Measurements from ENCODE around the gene ASAP3. TPM values are rescaled to one million over a fixed set of nuclear protein-coding genes. Genes with fewer than 3 reads are reported as not detected.
A peak's percentile ranks its signal among the peaks of the same experiment; 100 is the strongest.

ASAP3 gene
- 49.3 and 59.4 TPM in 2 replicates for total RNA-seq (2014; rRNA removed; shearing (Covaris generic))

DNA sequence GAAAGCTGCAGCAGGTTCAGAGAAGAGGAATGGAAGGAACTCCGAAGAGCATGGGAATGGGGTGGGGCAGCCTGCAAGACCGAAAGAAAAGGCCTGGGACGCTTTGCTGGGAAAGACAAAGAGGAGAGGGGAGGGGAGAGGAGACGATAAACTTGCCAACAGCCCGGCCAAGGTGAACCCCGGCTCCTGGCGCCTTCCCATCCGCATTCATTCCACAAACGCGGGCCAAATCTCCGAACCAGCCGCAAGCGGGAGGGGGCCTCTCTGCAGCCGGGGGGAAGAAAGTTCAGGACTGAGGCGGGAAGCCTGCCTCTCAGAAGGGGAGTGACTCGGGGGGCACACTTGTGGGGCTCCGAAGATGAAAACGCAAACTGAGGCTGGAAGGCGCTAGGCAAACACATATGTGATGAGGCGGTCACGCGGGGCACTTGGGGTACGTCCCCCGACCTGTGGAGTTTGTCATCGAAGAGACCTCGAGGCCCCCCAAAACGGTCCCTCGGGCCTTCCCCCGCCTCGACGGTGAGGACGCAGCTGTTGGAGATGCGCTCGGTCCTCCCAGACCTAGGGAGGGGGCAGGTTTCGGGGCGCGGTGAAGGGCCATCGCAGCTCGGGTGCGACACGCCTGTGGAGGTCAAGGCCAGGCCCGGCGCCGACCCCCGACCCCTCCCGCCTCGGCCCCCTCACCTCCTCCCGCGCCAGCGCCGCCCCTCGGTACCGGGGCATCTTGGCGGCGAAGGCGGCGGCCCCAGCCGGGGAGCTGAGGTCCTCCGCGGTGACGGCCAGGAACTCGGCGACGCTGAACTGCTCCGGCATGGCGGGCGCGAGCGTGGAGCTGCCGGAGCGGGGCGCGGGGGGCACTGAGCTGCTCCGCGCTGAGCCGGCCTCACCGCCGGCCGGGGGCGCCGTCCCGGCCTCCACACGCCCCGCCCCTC lies at the start of gene ASAP3:
Gene ASAP3 (minus strand): TSS at position 859 of the 932 bp plus-strand sequence. CDS start 46 bp downstream, at position 813.
- DNase-seq (ENCODE audit: low spot score), result peak; percentile 12
- in situ Hi-C loops (cut with HindIII; ENCODE audit: low sequenced_read_pairs), result no loop called here

DNA sequence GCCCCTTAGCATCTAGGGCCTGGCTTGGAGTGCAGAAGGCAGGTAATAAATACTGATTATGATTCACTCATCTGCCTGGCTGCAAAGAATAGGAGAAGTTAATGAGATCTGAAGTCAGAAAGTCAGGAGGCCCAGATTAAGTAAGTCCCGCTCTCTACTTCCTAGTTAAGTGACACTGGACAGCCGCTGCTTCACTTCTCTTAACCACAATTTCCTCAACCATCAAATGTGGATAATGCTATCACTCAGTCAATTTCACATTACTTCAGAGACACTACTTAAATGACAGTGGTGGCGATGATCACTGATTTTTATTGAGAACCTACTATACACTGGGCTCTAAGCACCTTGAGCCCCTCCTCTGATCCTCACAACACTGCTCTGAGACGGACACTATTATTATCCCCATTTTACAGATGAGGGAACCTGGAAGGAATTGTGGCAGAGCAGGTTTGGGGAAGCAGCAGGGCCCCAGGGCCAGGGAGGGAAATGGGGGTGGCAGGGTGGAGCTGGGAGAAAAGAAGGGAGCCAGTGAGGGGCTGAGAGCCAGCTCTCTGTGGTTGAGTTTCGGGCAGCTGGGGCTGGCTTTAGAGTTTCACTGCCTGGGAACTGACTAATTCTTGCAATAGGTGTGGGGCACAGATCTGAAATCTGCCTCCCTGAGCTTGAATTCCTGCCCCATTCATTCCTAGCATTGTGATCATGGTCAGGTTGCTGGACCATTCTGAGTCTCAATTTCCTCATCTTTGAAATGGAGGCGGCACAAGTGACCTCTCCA lies 49.5 kb upstream of the ASAP3 start:
- DNase-seq (ENCODE audit: low spot score), result no peak
- in situ Hi-C loops (cut with HindIII; ENCODE audit: low sequenced_read_pairs), result no loop called here

DNA sequence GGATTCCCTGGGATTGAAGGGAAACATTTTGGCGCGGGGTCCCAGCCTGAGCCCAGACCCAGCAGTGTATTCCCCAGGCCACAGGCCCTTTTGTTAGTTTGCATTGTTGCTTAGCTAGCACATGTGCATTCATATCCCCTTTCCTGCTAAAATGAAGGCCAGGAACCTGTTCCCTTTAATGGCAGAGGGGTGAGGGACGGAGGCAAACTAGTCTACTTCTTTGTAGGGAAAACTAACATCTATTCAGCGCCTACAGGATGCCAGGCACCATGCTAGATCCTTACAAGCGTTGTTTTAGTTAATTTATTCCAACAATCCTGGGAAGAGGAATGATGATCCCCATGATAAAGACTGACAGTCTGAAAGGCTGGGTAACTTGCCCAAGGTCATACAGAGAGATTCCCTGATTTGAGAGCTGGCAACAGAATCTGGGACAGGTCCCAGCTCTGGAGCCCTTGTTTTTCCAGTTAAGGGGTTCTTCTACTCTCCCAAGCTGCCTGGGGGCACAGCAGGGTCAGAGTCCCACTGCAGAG lies 47.6 kb upstream of the ASAP3 start:
- in situ Hi-C loops (cut with HindIII; ENCODE audit: low sequenced_read_pairs), result no loop called here

DNA sequence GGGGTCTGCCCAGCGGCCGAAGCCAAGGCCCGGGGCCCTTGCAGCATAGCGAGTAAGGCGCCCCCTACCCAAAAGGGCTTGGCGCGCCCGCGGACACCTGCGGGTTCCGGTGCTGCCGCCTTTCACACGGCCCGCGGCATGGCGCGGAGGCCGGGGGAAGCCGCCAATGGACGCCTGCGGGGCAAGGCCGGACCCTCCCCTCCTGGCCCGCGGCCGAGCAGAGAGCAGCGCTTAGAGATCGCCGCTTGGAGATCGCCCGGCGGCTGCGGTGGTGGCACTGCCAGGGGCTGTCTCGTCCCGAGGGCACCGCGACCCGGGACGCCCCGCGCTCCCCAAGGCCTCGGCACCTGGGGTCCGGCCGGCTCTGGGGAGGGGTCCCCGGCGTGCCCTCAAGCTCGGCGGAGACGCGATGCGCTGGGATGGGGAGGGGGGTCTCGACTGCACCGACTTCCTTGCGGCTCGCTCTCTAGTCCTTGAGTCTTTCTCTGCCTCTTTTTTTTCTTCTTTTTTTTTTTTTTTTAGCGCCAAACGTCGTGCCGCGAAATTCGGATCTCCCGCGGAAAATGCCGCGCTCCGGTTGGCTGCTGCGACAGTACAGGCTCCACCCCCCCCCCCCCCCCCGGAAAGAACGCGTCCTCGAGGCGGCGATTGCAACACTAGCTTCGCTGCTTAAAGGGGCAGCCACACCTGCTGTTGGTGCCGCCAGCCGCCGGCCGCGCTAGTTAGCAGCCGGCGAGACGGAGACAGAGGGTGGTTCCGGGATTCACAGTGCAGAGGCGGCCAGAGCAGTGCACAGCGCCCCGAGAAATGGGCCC lies 47.0 kb upstream of the ASAP3 start, which contains the start of gene E2F2:
Gene E2F2 (minus strand): TSS at position 487 of the 815 bp plus-strand sequence. CDS start 440 bp downstream, at position 47.
- peak; percentile 82 for DNase-seq (ENCODE audit: low spot score)
- in situ Hi-C loops (cut with HindIII; ENCODE audit: low sequenced_read_pairs), result no loop called here

More for the DNA sequence above, 47.6 kb upstream of the ASAP3 start:
- no peak for DNase-seq (ENCODE audit: low spot score)

DNA sequence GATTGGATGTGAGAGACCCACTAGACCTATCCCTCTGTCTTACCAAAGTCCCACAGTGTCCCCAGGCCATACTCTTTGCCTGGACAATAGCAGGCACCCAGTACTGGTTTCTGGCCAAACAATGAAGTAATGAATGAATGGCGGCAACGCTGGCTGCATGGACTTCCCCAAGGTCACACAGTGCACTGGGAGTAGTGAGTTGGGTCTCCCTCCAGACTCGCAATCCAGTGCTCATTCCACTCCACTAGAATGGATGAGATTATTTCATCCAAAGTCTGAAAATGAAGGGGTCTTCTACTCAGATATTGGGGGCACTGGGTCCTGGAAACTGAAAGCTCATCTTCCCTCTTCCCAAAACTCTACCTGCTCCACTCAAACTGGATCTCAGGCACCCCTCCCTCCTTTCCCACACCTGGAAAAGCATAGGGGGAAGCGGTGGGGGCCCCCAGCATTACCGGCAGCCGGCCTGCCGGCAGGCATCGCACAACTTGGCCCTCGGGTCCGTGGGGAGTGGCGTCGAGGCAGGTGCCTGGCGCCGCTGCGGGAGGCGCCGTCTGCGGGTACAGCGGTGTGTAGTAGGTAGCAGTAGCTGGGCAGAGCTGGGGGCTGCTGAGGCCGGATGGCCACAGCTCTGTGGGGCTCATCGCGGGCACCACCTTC lies 46.2 kb upstream of the ASAP3 start:
- in situ Hi-C loops (cut with HindIII; ENCODE audit: low sequenced_read_pairs), result no loop called here
- no peak for DNase-seq (ENCODE audit: low spot score)

DNA sequence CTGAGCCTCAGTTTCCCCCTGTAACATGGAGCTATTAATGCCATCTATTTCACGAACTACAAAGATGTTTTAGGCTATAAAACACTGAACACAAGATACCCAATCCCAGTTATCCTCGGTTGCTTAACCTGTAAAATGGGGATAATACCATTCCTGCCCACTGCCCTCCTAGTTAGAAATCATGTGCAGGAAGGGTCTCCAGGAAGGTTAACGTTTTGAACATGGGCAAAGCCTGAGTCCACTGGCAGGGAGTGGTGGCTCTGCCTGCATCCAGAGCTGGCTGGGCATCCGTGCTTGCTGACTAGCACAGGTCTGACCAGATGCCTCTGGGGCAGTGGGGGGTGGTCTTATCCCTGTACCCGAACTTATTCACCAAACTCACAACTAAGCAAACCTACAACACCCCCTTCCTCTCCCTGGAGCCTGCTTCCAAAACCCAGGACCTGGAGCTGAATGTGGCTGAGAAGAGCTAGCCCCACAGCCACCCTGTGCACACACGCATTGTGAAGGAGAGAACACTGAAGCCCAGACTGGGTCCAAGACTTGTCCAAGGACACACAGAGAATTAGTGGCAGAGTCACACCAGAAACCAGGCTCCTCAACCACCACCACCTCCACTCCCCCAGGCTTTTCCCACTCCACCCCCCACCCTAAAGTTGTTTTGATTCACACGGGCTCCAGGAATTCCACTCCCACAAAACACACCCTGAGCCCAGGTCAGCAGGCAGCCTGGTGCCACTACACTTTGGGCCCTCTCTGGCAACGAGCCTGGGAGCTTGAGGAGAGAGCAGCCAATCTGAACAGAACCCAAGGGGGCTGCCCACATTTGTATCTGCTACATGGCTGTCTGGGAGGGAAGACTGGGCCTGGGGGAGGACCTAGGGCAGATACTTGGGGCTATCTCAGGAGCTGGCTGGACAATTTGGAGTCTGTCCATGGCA lies 45.4 kb upstream of the ASAP3 start:
- DNase-seq (ENCODE audit: low spot score), result no peak
- in situ Hi-C loops (cut with HindIII; ENCODE audit: low sequenced_read_pairs), result no loop called here

DNA sequence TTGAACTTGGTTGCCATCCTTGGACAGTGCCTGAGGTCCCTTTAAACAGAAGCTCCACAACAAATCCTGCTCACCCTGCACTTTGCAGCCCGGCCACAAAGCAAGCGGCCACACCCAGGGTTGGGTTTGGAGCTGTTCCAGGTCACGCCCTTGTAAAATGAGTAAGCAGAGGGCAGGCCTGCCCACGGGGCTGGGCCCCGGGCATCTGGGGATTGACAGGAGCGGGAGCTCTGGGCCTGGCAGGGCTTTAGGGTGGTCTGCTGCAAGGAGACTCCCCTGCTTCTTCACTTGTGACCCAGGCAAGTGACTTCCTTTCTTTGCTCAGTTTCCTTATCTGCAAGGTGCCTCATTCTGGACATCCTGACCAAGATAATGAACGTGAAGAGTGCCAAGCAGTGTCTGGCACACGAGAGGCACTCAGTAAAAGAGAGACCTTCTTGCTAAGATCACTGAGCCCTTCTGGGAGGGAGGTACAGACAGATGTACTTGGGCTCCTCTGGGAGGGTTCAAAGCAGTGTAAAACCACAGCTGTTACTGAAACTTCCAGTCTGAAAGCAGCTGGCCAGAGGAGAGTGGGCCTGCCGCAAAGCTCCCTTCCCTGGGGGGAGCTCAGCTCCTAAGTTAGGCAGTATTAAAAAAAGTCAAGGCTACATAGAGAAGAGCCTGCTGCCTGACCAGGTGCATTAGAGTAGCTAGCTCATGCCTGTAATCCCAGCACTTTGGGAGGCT lies 44.4 kb upstream of the ASAP3 start:
- peak; percentile 19 for DNase-seq (ENCODE audit: low spot score)
- in situ Hi-C loops (cut with HindIII; ENCODE audit: low sequenced_read_pairs), result no loop called here

DNA sequence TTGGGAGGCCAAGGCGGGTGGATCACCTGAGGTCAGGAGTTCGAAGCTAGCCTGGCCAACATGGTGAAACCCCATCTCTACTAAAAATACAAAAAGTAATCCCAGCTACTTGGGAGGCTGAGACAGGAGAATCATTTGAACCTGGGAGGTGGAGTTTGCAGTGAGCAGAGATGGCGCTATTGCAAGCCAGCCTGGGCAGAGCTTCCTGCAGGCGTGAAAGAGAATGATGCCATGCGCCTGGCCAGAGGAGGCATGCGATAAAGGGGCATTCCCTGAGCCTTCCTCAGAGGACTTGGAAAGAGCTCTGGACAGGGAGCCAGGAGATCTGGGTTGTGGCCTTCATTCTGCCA lies 43.9 kb upstream of the ASAP3 start:
- in situ Hi-C loops (cut with HindIII; ENCODE audit: low sequenced_read_pairs), result no loop called here
- DNase-seq (ENCODE audit: low spot score), result no peak

DNA sequence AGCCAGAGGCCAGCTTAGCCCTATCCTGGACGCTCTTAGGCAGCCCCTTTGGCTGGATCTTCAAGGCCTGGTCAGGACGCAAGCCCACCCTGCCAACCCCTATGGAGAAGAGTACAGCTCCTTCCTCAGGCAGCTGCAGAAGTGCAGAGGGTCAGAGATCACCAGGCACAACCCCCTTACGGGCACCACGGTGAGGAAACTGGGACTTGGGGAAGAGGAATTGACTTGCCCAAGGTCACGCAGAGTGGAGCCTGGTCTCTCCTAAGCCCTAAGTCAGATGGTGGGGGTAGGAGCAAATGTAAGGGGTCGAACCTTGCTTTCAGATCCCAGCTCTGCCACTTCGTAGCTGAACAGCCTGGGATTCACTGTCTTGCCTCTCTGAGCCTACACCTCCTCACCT lies 43.4 kb upstream of the ASAP3 start:
- DNase-seq (ENCODE audit: low spot score), result no peak
- in situ Hi-C loops (cut with HindIII; ENCODE audit: low sequenced_read_pairs), result no loop called here

DNA sequence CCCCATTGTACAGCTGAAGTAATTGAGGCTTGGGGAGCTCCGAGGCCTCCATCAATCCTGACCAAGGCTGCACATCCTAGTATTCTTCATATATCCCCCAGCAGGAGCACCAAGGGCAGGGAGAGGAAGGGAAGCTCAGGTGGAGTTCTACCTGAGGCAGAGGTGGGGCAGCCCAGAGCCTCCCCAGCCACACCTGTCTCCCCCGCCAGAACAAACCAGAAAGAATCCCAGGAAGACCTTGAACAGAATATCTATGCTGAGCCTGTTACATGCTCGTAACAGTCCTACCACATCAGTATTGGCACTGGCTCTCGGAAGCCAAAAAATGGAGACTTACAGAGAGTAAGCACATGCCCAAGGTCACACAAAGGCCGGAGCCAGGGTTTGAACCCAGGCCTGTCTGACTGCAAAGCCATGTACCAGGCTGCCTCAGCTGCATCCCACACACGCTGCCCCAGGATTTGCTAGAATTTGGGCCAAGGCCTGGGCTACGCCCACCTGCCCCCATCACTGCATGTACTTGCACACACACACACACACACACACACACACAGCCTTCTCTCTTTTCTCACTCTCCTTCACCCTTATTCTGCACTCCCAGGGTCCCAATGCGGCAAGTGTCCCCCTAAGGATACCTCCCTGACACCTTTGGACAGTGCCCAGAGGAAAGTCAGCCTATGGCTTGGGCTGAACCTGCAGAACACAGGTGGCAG lies 42.5 kb upstream of the ASAP3 start:
- DNase-seq (ENCODE audit: low spot score), result no peak
- in situ Hi-C loops (cut with HindIII; ENCODE audit: low sequenced_read_pairs), result no loop called here

DNA sequence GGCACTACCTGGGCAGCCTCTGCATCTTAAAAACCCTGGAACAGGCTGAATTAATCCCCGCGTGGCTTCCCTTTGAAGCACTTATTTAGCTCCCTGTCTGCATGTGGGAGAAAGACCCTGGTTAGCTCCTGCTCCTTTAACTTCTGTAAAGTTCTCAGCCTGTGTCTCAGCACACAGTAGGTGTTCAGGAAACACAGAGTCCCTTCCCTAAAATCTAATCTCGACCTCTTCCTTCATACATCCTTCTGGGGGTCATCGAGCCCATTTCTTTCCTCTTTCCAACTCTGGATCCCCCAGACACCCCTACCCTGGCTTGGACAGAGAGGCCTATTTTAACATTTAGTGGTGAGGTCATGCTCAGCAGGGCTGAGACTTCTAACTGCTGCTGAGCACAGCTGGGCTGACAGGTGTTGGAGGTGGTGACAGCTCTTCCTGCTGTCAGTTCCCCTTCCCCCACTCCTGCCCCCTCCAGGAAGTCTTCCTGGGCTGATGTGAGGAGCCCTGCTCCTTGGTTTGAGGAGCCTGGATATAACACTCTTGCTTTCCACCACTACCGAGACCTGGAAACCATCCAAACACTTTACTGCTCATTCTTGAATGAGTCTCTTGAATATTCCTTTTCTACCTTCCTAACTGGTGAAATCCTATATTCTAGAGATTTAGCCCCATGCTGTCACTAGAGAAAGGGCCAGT lies 41.7 kb upstream of the ASAP3 start:
- no peak for DNase-seq (ENCODE audit: low spot score)
- in situ Hi-C loops (cut with HindIII; ENCODE audit: low sequenced_read_pairs), result no loop called here

DNA sequence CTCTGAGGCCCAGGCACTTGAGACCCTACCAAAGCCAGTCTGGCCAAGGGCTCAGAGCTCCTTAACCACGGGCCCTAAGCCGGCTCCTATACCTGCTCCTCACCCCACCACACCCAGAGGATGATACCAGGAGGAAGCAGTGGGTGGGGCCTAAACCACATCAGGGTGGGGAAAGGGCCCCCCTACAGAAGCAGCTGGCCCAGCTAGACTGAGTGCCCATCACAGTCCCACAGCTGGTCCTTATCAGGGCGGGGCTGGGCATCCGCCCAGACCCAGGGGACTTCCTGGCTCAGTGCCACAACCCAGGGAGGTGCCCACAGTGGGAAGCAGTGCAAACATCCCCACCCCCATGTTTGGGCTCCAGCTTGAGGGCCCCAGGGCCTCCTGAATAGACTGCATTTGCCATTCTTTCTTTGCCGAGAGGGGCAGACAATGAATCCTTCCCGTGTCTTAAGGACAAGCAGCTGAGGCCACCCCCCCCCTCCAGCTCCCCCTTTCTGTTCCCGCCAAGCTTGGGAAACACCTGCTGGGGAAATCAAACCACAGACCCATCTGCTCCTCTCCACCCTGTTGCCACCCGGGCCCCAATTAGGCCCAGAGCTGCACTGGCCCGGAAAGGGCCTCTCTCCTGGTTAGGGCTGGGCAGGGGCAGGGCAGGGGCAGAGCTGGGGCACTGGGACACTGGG lies 40.9 kb upstream of the ASAP3 start:
- no peak for DNase-seq (ENCODE audit: low spot score)
- in situ Hi-C loops (cut with HindIII; ENCODE audit: low sequenced_read_pairs), result no loop called here

DNA sequence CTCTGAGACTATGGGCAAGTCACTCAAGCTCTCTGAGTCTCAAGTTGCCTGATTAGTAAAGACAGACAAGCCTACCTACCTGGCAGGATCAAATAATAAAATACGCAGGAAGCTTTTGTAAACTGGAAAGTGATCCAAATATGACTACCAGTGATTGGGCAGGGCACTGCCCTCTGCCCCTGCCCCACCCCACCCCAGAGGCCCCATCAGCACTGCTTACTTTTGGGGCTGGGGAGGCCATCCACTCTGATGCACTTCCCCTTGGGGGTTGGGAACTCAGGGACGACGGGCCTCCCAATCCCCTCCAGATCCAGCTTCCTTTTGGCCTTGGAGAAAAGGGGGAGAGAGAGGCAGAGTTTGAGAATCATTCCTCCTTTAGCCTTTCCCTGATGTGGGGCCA lies 40.2 kb upstream of the ASAP3 start:
- in situ Hi-C loops (cut with HindIII; ENCODE audit: low sequenced_read_pairs), result no loop called here
- no peak for DNase-seq (ENCODE audit: low spot score)

DNA sequence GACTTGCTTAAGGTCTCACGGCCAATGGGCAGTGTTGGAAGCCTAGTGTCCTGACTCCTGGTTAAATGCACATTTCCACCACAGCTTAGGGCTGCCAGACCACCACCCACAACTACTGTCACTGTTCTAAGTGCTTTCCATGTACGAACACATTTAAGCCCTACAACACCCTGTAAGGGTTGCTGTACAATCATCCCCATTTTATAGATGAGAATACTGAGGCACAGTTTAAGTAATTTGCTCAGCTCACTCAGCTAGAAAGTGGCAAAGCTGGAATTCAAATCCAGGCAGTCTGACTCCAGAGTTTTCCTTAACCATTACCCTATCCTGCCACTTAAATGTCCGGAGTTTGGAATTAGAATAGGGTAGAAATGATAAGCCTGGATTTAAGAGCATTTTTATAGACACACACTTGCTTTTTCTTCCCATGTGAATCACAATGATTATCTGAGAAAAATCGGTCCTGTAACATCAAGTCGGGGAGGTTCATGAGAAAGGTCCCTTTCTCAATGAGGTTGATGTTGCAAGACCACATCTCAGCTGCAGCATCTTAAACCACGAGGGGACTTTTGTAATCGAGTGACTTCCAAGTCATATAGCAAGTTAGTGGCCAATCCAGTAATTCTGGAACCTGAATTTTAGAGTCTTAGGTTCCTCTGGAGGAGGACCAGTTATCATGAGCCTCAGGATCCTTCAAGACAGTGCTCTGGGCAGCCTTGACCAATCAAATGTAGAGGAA lies 38.4 kb upstream of the ASAP3 start:
- in situ Hi-C loops (cut with HindIII; ENCODE audit: low sequenced_read_pairs), result no loop called here
- no peak for DNase-seq (ENCODE audit: low spot score)

DNA sequence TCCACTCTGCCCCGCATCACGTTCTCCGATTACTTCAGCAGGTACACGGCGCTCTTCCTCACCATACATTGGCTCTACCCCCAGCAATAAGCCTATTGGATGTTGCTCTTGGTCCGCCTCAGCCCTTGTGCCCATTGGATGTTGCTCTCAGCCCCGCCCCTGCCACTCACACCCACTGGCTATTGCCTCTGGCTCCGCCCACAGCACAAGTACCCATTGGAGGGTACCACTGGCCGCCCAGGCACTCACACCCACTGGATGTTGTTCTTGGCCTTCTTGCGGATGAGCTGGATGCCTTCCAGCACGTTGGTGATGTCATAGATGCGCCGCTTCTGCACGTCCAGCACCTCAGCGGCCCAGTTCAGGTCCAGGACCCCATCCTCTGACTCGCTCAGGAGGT lies 37.6 kb upstream of the ASAP3 start:
- no peak for DNase-seq (ENCODE audit: low spot score)
- in situ Hi-C loops (cut with HindIII; ENCODE audit: low sequenced_read_pairs), result no loop called here
